HG03097 (cell line): Measurements from ENCODE around the gene PALLD.
"Not testable (repeated sequence)": the region's sequence is repeated elsewhere in the genome, so short reads cannot be mapped to it uniquely, and the experiment has no call there.

Source experiments
- ATAC-seq: cut with Tn5 transposase; IDR thresholded peaks from one replicate; pipeline ENCODE4 v1.9.1; 2021; ENCODE audit not compliant: unreplicated experiment, low FRiP score

The PALLD gene

GRCh38 chr4:168490711-168491110, 6.1 kb upstream of the PALLD start:
- ATAC-seq, result no peak

GRCh38 chr4:168491563-168491962, 5.3 kb upstream of the PALLD start:
- ATAC-seq, result no peak

GRCh38 chr4:168498251-168498650, 1.4 kb downstream of the PALLD start:
- ATAC-seq, result no peak

DNA sequence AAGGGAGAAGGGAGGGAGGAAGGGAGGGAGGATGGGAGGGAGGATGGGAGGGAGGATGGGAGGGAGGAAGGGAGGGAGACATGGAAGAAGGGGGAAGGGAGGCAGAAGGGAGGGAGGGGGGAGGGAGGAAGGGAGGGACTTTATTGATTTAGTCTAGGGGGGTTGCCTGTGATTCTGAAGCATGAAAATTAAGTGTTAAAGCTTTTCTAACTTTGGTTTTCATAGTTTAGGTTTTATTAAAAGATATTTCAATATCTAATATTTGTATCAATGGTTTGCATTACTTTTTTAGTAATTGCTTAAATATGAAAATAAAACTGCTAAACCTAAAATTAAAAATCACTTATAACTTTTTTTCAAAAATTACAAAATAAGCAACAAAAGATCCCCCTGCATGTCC, 2.4 kb downstream of the PALLD start:
- ATAC-seq, result no peak

DNA sequence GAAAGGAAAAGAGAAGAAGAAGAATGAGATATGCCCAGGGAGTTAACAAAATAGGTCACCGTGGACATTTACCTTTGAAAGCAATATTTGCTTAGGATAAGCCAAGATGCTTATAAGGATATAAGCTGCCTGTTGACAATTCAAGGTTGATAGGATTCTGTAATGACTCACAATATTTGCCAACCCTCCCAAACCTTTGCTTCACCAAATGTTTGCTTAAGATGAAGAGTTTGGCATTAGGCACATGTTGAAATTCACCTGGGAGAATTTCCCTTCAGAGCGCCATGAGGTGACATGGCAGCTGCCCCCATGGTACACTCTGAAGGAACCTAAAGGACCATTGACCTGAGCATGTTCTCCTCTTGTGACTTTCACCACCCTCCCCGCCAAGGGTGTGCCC, 4.6 kb downstream of the PALLD start:
- ATAC-seq, result no peak

DNA sequence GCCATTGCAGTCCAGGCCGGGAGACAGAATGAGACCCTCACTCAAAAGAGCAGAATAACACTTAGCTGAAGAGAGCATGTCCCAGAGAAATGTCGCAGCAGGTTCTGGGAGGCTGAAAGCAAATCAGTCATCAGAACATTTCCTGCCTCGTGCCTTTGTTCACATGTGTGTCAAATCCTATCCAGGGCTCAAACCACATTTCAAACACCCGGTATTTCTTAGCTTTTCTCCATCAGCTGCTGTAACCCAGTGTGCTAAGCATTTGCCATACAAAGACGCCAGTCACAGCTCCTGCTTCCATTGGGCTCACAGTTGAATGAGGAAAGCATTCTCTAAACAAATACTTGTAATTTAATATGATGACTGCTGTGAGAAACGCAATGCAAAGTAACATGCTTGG, 6.0 kb downstream of the PALLD start:
- ATAC-seq, result no peak

DNA sequence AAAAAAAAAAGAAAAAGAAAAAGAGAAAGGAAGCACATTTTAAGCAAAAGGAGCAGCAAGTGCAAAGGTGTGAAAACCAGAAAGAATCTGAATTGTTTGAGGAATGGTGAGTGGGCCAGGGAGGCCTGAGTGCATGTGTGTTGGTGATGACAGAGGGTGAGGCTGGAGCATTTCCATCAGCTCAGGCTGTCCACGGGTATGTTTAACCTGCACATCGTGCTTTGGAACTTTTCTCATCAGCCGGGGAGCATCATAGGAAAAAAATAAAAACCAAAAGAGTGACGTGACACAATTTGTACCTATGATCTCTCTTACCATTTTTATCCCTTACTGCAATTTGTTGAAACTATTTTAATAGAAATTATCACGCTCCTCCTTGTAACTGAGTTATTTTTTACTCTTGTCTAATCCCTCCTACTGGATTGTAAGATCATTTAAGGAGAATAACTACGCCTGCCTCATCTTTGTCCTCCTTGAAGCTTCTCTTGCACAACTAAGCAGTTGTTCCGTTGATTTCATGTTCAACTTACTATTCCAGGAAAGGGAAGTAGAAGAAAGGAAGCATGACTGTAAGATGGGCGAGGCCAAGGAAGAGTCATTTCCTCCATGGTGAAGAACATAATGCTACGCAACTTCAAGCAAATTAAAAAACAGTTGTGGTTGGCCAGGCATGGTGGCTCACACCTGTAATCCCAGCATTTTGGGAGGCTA, 7.0 kb downstream of the PALLD start:
- no peak for ATAC-seq

GRCh38 chr4:168504526-168504925, 7.7 kb downstream of the PALLD start:
- ATAC-seq, result no peak

GRCh38 chr4:168506014-168506413, 9.2 kb downstream of the PALLD start:
- ATAC-seq, result no peak

GRCh38 chr4:168507178-168507815, 10.4 kb downstream of the PALLD start:
- ATAC-seq, result no peak

GRCh38 chr4:168508683-168509082, 11.8 kb downstream of the PALLD start:
- ATAC-seq, result no peak

GRCh38 chr4:168509786-168510185, 12.9 kb downstream of the PALLD start:
- no peak for ATAC-seq

DNA sequence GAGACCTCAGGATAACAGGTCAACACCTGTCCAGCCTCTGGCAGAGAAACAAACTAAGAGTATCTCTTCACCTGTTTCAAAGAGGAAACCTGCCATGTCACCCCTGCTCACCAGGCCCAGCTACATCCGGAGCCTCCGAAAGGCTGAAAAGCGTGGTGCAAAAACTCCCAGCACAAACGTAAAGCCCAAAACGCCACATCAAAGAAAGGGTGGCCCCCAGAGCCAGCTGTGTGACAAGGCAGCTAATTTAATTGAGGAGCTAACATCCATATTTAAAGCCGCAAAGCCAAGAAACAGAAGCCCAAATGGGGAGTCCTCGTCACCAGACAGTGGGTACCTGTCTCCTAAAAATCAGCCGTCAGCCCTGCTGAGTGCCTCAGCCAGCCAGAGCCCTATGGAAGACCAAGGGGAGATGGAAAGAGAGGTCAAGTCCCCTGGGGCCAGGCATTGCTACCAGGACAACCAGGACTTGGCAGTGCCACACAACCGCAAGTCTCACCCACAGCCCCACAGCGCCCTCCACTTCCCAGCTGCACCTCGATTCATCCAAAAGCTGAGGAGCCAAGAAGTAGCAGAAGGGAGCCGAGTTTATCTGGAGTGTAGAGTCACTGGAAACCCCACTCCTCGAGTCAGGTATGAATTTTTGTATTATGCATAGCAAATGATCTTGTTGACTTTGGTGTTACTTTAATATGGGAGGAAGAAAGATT, 15.1 kb downstream of the PALLD start:
- ATAC-seq, result no peak

DNA sequence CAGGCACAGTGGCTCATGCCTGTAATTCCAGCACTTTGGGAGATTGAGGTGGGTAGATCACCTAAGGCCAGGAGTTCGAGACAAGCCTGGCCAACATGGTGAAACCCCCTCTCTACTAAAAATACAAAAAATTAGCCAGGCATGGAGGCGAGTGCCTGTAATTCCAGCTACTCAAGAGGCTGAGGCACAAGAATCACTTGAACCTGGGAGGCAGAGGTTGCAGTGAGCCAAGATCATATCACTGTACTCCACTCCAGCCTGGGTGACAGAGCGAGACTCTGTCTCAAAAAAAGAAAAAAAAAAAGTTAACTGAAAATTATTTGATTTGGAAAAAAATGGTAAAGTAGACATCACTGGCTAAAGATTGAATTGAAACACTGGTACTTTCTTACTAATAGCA, 17.0 kb downstream of the PALLD start:
- ATAC-seq, result not testable (repeated sequence)

DNA sequence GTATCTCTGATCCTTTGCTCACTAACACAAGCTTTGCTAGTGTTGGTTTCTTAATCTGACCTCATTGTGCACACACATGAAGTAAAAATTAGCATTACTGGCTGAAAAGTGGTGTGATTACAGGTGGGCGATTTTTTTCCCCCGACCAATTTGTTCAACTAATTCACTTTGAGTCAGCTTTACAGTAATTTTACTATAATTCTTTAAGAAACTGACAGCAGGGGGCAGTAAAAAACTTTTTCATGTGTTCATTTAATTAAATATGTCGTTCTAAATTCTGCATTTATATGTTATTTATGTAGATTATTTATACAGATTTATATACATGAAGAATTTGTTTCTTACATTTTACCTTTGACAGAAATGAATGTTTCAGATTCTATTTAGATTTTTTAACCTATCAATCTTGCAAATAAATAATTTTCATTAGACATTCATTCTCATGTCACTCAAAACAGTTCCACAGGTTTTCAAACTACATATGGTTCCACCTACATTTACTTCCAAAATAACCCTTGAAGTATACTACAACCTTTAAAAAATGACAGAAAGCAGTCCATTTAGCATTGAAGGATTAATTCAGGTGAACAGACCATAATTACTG, 17.5 kb downstream of the PALLD start:
- ATAC-seq, result no peak

DNA sequence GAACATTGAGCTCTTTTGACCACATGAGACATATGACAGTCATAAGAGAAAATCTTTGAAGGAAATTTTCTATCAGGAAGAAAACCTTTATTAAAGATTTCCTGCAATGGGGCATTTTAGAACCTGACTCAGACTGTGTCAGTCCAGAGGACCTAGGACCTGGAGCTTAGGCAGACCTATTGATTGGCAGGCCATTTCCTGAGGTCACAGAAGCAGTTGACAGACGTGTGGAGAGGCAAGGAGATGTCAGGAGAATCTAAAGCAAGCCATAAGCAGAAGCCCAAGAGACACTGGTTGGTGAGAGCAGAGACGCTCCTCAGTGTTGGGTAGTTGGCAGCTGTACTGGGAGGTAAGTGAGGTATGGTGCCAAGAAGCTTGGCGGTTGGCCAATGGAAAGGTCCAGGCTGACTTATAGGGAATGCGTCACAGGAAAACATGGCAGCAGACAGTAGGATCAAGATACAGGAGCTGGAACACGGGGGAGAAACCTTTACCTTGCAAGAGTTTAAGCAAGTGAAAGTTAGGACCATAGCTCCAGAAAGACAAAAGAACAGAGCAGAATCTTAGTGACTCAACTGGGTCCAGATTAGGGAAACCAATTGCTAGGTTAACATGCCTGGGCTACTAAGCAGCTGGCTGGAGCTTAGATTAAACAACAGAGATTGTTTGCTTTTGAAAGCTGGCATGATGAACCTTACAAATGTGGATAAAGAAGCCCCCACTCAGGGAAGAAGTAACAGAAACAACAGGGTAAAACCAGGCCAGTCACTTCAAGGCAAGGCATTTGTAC, 18.6 kb downstream of the PALLD start:
- no peak for ATAC-seq

- no peak for ATAC-seq
These were observed 20.0 kb downstream of the PALLD start for GRCh38 chr4:168516841-168517240.

- ATAC-seq, result no peak
These were observed 22.7 kb downstream of the PALLD start for GRCh38 chr4:168519576-168519975.

DNA sequence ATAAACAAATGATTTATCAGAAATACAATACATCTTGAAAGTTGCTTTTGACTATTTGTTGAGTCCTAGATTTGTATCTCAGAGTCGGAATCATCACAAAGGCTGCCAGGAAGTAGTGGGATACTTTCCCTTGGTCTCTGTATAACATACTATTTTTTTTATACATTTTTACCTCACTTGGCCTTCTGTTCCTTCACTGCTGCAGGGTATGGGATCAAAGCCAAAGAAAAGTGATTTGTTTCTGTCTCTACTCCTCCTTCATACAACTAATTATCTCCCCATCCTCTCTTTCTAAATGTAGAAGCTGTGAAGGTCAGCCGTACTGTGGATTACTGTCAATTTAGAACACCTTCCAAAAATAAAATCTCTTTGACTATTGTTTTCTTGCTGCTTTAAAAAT, 24.9 kb downstream of the PALLD start:
- ATAC-seq, result no peak

DNA sequence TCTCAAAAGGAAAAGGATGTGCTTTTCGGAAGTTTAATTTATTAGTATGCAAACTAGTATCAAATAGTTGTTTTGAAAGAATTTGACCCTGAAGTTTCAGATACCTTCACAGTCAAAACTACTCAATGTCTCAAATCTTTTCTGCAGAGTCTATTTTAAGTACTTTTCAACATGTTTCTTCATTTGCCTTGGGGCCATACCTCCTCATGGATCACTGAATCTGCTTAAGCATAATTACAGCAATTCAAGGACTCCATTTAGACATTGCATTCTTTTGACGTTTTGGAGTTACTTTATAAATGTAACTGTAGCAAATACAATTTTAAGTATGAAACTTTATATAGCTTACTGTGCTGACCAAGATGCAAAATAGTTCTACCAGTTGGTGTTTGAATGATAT, 25.5 kb downstream of the PALLD start:
- no peak for ATAC-seq
